OCI-LY3 (cell line): ENCODE results near the gene UBE2L6.

ENCODE experiments used
- H2AFZ ChIP-seq: fragments of 200-600, 300-600 bp; shearing (Covaris generic); 2 replicates; pipeline ENCODE4 v1.6.0; 2014; ENCODE audit warnings: antibody characterized with exemption, low read depth, low read length
- H3K27ac ChIP-seq: fragments of 200-600, 300-600 bp; sonication (generic); 2 replicates; pipeline ENCODE4 v1.5.1; 2014; ENCODE audit warnings: mild to moderate bottlenecking, low read length, moderate library complexity, mixed read lengths
- H3K27me3 ChIP-seq: fragments of 200-600, 300-600 bp; sonication (generic); 2 replicates; pipeline ENCODE4 v1.6.1; 2014; ENCODE audit warnings: low read depth, low read length, mixed read lengths
- H3K36me3 ChIP-seq: fragments of 200-600, 300-600 bp; sonication (generic); replicated peaks from 2 replicates; pipeline ENCODE3; 2014; ENCODE audit warnings: low read depth, low read length, mixed read lengths
- H3K4me1 ChIP-seq: fragments of 300-600, 200-600 bp; sonication (generic); 2 replicates; pipeline ENCODE4 v1.6.1; 2014; ENCODE audit warnings: low read length, mixed read lengths
- H3K4me2 ChIP-seq: fragments of 200-600, 300-600 bp; sonication (generic); 2 replicates; pipeline ENCODE4 v1.6.1; 2014; ENCODE audit warnings: low read length, mixed read lengths
- H3K4me3 ChIP-seq: fragments of 300-600, 200-600 bp; sonication (generic); 2 replicates; pipeline ENCODE4 v1.5.1; 2014; ENCODE audit warnings: antibody characterized with exemption, mild to moderate bottlenecking, low read length, moderate library complexity
- H3K79me2 ChIP-seq: fragments of 300-600, 200-600 bp; shearing (Covaris generic); 2 replicates; pipeline ENCODE4 v1.6.1; 2014; ENCODE audit warnings: mild to moderate bottlenecking, low read length, mixed read lengths
- H3K9ac ChIP-seq: fragments of 300-600, 200-600 bp; shearing (Covaris generic); 2 replicates; pipeline ENCODE4 v1.6.0; 2014; ENCODE audit warnings: mild to moderate bottlenecking, low read length, moderate library complexity
- H3K9me3 ChIP-seq: fragments of 200-600, 300-600 bp; shearing (Covaris generic); 2 replicates; pipeline ENCODE4 v1.6.1; 2014; ENCODE audit warnings: low read length, mixed read lengths; ENCODE audit not compliant: insufficient read depth
- H4K20me1 ChIP-seq: fragments of 200-600, 300-600 bp; sonication (generic); 2 replicates; pipeline ENCODE4 v1.6.1; 2016; ENCODE audit warnings: low read length, mixed read lengths; ENCODE audit not compliant: insufficient read depth
- CTCF ChIP-seq: fragments of 200-600, 300-600 bp; sonication (generic); IDR thresholded peaks from 2 replicates; pipeline ENCODE4 v1.5.1; 2014; ENCODE audit warnings: antibody characterized with exemption, low read length, low read depth
- EZH2phosphoT487 ChIP-seq: fragments of 200-600 bp; shearing (Covaris generic); IDR thresholded peaks from 2 replicates; pipeline ENCODE4 v1.6.1; 2018; ENCODE audit warnings: antibody characterized with exemption, mixed run types, low read depth

Gene UBE2L6

GRCh38 chr11:57610170-57610569 lies 42.7 kb upstream of the UBE2L6 start:
- H3K27me3 ChIP-seq = peaks cover 56% of the 10 kb centered on the region
- TF ChIP-seq EZH2phosphoT487 (no peak), CTCF (no peak)
- no peaks in the 10 kb centered on the region for H3K9me3 ChIP-seq
- H3K27ac ChIP-seq = no peak overlapping the region
- H3K36me3 ChIP-seq = no peaks in the 10 kb centered on the region
- no peaks in the 10 kb centered on the region for H4K20me1 ChIP-seq
- no peaks in the 10 kb centered on the region for H3K4me1 ChIP-seq
- no peak overlapping the region for H3K4me3 ChIP-seq
- no peak overlapping the region for H2AFZ ChIP-seq
- no peaks in the 10 kb centered on the region for H3K79me2 ChIP-seq
- no peak overlapping the region for H3K9ac ChIP-seq
- H3K4me2 ChIP-seq = no peak overlapping the region

GRCh38 chr11:57605028-57605420 lies 37.6 kb upstream of the UBE2L6 start:
- Histone ChIP-seq H3K27me3 (peaks cover 30% of the 10 kb centered on the region), H2AFZ (no peak overlapping the region), H3K79me2 (no peaks in the 10 kb centered on the region), H3K4me2 (no peak overlapping the region), H3K27ac (no peak overlapping the region), H3K4me3 (no peak overlapping the region), H3K4me1 (no peaks in the 10 kb centered on the region), H3K9ac (no peak overlapping the region), H3K36me3 (no peaks in the 10 kb centered on the region), H4K20me1 (no peaks in the 10 kb centered on the region), H3K9me3 (no peaks in the 10 kb centered on the region)
- TF ChIP-seq CTCF (no peak), EZH2phosphoT487 (no peak)

GRCh38 chr11:57604296-57605027 lies 37.0 kb upstream of the UBE2L6 start:
- no peaks in the 10 kb centered on the region for H3K36me3 ChIP-seq
- no peaks in the 10 kb centered on the region for H4K20me1 ChIP-seq
- H3K4me2 ChIP-seq = peak overlapping the region; percentile 12; the same call in 1 of the 2 replicates
- H3K9me3 ChIP-seq = no peaks in the 10 kb centered on the region
- no peaks in the 10 kb centered on the region for H3K79me2 ChIP-seq
- peaks cover 26% of the 10 kb centered on the region for H3K27me3 ChIP-seq
- TF ChIP-seq CTCF (no peak), EZH2phosphoT487 (no peak)
- no peak overlapping the region for H3K4me3 ChIP-seq
- H2AFZ ChIP-seq = 0 out of 2 replicates have a peak overlapping the region, but pooled peaks have one; percentile 7
- no peaks in the 10 kb centered on the region for H3K4me1 ChIP-seq
- H3K27ac ChIP-seq = no peak overlapping the region
- no peak overlapping the region for H3K9ac ChIP-seq

- peaks cover 15% of the 10 kb centered on the region for H3K27me3 ChIP-seq
- TF ChIP-seq CTCF (no peak), EZH2phosphoT487 (no peak)
- H3K36me3 ChIP-seq = no peaks in the 10 kb centered on the region
- no peaks in the 10 kb centered on the region for H4K20me1 ChIP-seq
- no peaks in the 10 kb centered on the region for H3K4me1 ChIP-seq
- no peak overlapping the region for H3K9ac ChIP-seq
- H3K4me2 ChIP-seq = no peak overlapping the region
- H2AFZ ChIP-seq = no peak overlapping the region
- H3K79me2 ChIP-seq = no peaks in the 10 kb centered on the region
- H3K9me3 ChIP-seq = no peaks in the 10 kb centered on the region
- no peak overlapping the region for H3K27ac ChIP-seq
- H3K4me3 ChIP-seq = no peak overlapping the region
Observed at GRCh38 chr11:57601297-57601696, 33.8 kb upstream of the UBE2L6 start.
